SKM-1 (cell line): ENCODE measurements around the gene INPP5A.
"Not testable (repeated sequence)": the region's sequence is repeated elsewhere in the genome, so short reads cannot be mapped to it uniquely, and the experiment has no call there.

Experiments
- DNase-seq: peaks from one replicate; lab custom pipeline; 2025; ENCODE audit not compliant: unreplicated experiment; lab: John Stamatoyannopoulos, UW

Gene INPP5A

DNA sequence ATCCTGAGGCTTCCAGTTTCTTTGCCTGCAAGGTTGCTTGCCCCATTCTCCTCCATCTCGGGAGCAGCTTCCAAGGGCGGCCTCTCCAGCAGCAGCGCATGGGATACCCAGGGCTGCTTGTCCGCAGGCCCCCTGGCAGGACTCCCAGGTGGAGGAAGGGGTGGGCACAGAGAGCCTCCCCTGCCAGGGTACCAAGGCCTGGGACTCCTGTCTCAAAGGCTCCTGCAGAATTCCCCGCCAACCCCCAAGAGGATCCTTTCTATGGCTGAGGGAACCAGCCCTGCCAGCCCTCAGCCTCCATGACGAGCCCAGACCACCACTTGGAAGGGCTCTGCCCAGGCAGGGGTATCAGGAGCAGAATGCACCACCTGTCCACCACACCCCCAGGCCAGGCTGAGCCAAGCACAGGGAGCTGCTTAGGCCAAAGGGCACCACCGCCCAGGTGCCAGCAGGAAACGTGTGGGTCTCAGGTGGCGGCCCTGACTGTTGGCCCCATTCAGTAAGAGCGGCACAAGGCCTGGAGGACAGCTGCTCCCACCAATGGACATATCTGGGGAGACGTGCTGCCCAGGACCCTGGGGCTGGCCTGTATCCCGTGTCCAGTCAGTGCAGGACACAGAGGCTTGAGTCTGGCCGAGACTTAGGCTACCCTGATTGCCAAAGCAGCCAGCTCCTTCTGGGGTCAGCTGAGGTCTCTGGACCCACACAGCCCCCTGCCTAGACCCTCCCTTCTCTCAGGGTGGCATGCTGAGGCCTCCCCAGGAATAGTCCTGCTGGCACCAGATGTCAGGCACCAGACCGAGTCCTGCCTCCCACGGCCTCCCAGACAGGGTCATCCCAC is 33.8 kb upstream of the INPP5A start:
- no peak for DNase-seq

DNA sequence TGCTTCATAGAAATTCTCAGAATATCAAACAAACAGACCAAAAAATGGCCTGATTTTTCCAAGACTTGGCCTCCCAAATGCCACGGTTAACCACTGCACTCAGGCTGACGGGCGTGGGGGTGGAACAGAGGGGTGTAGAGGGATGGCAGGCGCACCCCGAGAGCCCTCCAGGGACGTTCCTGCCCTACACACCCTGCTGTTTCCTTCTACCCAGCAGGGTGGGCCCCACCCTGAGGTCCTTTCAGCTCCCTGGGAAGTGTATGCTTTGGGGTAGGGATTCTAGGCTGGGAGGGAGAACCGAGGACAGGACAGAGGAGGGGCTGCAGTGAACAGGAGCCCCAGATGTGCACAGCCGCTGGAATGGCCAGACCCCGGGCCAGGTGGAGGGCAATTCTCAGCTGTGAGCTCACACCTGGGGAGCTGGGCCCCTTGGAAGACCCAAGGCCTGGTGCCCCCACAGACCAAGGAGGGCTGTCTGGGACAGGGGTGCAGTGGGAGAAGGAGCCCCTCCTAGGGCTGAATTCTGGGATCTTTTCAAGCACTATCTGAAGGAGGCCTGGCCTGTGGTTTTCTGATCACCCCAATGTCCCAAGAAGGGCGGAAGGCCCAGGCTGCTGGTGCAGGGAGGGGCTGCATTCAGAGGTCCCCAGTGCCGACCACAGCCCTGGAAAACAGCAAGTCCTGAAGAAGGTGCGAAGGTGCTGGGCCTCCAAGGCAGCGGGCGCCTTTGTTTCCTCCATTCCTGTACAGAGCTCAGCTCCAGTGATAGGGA is 32.9 kb upstream of the INPP5A start:
- no peak for DNase-seq

DNA sequence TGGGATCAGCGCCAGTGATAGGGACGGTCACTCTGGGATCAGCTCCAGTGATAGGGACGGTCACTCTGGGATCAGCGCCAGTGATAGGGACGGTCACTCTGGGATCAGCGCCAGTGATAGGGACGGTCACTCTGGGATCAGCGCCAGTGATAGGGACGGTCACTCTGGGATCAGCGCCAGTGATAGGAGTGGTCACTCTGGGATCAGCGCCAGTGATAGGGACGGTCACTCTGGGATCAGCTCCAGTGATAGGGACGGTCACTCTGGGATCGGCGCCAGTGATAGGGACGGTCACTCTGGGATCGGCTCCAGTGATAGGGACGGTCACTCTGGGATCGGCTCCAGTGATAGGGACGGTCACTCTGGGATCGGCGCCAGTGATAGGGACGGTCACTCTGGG is 32.0 kb upstream of the INPP5A start:
- DNase-seq: not testable (repeated sequence)

DNA sequence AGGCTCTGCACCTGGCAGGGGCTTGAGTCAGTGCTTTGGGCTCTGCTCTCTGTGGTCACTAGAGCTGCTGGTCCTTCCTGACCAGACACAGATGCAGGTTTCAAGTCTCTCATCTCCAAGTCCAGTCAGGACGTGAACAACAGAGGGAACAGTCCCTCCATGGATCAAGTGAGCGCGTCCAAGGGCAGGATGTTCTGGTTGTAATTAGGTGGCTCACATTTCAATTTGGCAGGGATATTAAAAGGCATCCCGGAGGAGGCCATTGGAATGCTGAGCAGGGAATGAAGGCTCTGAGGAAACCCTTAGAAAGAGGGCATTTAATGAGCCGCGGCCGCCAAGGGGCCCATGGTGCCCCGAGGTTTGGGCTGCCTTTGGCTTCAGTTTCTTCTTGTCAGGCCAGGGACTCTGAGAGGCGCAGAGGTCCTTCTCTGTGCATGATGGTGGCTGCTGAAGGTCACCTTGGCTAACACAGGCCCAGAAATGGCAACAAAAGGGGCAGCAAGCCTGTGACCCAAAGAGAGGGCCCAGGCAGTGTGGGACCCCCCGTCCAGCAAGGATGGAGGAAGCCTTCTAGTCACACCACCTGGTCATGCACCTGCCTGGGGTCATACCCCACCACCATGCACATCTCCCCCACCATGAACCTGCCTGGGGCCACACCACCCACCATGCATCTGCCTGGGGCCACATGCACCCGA is 30.7 kb upstream of the INPP5A start:
- no peak for DNase-seq

DNA sequence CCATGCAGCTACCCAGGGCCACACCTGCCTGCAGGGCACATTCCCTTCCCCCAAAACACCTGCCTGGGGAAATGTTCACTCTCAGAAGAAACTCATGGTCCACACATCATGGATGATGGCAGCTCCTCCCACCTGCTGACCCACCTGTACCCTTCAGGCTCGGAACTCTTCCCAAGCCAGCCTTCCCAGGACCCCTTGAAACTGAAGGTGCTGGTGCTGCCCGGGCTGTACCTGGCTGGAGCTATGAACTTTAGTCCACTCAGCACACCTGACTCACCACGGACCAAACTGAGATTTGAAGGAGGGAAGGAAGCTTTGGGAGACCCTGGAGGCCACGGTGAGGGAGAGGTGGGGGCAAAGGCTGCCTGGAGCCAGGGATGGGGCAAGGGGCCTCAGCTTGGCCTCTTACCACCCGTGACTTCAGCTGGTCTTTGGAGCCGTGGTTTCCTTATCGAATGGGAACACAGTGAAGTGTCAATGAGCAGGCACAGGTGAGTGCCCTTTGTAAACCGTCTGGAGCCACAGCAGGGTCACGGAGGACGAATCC is 30.1 kb upstream of the INPP5A start:
- no peak for DNase-seq

DNA sequence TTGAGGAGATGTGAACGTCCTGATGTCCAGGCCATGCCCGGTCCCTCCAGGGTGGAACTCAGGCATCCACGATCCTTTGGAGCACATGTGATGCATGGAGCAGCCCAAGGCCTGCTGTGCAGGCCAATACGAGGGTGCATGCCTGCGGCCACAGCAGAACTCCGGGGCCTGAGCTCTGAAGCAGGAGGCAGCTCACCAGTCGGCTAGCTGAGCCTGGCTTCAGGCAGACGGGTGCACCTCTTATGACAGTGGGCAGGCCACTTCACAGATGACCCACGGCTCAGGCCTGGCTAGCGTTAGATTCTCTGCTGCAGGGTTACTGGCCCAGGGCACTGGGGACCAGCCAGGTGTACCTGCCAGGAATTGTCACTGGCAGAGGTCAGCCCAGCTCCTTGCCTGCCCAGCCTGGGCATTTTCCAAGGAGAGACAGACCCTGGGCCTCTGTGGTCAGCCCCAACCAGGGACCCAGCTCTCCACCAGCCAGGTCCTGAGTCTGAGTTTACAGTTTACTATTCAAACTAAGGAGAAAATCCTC is 29.6 kb upstream of the INPP5A start:
- no peak for DNase-seq

DNA sequence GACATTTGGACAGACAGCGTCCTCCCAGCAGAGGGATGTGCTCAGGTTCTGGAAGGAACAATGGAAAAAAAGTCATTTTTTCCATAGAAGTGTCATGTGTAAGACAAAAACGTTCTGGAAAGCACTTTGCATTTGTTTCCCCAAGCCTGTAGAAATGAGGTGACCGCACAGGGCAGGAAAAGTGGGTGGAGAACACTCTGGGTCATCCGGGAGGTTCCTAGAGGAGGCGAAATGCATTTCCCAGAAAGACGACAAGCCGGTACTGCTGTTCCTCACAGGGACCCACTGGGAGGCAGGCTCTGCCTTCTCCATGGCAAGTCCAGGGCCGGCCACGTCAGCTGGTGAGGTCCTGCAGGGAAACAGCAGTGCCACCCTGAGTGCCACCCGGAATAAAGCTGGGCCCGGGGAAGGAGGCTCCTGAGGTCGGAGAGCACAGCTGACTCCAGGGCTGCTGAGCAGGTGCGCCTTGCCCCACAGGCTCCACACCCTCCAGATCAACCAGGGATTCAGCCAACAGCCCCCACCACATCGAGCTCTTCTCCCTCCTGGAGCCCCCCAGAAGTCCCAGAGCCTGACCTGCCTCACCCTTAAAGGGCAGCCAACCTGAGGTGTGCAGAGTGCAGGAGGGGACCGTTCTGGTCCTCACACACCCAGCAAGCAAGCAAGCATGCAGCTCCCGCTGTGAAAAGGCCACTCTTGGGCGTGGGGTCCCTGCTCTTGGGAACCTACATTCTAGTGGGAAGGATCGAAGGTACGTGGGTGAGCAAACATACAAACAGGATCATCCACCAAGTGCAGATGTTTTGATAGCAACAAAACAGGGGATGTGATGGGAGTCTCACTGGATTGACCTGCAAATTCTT is 28.8 kb upstream of the INPP5A start:
- DNase-seq: no peak

DNA sequence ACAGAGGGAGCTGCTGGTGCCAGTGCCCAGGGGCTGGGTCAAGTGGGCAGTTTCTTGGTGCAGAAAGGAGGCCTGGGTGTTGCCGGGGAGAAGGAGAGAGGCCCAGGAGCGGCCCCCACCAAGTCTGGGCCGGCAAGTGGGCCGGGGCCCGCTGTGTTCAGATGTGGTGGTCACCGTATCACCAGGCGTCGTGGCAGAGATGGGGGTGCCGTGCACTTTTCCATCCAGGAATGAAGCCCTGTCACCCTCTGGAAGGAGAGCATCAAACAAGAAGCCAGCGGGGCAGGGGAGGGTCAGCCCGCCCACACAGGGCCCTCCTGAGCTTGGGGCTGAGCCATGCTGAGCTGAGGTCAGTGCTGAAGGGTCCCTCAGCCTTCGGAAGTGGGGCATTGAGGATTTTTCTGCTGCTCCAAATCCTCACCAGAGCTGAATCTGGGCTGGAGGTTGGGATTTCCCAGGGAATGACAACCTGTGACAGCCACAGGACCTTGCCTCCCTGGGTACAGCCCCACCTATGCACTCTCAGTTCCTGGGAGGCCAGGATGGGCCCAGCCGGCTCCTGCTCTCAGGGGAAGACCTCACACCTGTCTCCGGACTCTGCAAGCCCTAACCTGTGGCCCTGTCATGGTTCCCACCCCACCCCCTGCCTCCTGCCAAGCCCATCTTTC is 27.9 kb upstream of the INPP5A start:
- no peak for DNase-seq

DNA sequence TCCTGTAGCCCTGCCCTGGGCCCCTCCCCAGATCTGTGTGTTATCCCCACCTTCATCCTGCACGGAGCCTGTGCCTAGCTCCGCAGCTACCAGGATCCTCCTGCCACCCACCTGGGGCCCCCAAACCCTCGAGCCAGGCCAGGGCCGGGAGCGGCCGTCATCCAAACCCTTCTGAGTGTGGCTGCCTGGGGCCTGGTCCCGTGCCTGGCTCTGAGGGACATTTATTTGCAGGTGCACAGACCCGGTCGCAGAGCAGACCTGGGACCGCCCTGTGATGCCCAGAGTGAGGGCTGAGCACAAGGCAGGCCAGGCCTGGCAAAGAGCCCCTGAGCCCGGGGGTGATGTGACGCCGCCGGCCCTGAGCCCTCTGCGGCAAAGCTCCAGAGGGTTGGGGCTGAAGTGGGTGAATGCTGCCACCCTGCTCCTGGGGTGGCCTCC is 27.4 kb upstream of the INPP5A start:
- DNase-seq: no peak

DNA sequence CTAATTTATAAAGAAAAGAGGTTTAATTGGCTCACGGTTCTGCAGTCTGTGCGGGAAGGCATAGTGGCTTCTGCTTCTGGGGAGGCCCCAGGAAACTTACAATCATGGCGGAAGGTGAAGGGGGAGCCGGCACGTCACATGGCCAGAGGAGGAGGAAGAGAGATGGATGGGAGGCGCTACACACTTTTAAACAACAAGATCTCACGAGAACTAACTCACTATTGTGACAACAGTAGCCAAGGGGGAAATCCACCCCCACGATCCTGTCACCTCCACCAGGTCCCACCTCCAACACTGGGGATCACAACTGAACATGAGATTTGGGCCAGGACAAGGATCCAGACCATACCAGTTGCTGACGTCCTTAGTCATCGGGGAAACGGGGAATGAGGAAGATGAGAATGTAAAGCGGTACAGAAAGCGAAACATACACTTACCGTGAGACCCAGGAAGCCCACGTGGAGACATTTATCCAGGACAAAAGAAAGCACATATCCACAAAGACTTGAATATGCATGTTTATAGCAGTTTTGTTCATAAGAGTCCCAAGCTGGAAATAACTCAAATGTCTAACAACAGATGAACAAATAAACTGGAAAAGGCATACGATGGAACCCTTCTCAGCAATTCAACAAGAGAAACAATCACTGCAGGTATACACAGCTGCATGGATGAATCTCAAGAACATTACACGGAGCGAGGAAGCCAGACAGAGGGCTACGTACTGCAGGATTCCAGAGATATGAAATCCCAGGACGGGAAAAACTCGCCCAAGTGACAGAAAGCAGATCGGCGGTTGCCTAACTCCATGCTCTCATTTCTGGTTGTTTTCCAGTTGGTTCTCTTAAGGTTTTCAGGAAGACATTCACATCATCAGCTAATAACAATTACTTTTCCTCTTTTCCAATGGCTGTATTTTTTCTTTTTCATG is 26.2 kb upstream of the INPP5A start:
- DNase-seq: no peak

DNA sequence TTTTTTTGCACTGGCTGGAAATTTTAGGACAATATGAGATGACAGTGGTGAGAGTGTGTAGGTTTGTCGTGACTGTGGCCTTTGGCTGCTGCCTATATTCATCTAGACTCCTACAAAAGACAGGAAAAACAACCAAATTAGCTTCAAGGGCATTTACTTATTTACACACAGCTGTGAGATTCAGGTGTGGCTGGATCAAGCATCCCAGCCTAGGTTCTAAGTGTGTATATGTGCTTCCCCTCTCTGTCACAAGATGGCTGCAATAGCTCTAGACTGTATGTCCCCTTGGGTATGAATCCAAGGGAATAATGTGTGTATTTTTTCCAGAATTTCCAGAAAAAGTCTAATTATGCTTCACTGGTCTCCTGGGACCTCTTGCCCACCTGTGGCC is 25.5 kb upstream of the INPP5A start:
- DNase-seq: no peak

DNA sequence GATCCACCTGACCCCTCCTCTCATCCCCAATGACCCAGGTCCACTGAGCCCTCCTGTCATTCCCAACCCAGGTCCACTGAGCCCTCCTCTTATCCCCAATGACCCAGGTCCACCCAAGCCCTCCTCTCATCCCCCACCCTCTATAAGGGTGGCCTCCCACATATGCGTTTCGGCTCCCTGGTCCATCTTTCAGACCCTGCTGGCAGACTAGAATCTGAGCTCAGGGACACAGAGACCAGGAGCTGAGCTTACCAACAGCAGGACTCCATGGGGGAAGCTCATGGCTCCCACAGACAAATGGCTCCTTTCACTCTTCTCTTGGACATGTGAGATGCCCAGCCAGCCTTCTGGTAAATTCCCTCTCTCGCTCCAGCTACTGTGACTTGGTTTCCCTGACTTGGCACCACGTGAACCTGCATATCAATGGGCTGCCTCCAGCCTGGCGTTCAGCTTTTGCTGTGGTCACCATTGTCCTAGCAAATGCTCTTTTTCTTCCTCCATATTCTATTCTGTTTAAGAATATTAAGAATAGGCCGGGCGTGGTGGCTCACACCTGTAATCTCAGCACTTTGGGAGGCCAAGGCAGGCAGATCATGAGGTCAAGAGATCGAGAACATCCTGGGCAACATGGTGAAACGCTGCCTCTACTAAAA is 24.8 kb upstream of the INPP5A start:
- DNase-seq: no peak

DNA sequence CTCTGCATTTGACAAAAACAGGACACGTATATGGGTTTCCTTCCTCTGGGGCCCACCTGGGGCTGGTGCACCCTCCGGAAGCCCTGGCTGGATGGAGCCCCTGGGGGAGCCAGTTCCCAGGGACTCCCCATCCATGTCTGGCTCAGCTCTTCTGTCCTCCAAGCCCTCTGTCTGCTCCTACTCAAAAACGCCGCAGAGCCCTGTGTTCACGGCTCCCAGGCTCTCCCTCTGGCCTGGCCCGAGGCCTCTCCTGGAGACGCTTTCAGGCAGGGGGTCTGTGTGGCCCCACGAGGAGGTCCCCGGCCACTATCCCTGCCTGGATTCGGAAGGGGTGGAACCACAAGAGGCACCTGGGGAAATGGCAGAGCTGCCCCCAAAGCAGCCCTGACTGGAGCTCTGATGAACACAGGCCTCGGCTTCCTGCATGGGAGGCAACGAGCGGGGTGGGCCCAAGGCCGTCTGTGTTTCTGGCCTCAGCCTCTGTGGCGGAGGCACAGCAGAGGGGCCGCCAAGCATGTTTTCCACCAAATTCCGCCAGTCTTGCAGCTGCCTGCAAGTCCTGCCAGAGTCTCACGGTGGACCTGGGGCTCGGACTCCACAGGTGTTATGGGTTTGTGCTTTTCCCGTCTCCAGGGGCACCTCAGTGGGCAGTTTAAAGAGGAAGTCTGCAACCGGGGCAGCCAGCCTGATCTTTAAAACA is 22.6 kb upstream of the INPP5A start:
- no peak for DNase-seq

DNA sequence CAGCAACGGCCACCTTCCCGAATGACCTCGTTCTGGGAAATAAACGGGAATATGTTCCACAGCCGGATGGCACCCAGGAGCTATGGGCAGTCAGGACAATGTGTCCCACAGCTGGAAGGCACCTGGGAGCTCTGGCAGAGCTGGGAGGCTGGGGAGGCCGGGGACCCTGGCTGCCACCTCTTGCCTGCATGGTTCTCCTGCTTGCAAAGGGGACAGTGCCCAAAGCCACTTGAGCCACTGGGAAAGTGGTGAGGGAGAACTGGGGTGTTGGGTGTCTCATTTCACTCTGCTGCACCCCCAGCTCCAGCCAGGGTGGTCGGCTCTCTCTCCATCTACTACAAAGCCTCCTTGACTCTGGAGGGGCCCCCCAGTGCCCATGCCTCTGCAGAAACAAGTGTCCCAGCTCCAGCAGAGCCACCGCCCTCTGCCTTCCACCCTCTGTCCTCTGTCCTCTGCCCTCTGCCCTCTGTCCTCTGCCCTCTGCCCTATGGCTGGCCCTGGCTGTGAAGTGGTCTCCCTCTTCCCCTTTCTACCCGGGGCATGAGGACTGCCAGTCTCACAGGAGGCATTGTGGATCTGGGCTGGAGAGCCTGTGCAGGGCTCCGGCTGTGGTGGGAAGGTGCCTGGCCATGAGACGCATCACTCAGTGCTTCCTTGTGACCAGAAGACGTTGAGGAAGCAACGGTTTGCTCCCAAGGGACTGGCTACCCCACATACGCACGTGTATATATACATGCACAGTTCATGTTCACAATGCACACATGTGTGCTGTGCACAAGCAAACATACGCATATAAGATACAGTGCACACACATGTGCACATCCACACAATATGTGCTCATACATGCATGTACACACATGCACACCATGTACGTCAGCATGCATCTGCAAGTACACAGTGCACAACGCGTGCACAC is 21.5 kb upstream of the INPP5A start:
- no peak for DNase-seq

DNA sequence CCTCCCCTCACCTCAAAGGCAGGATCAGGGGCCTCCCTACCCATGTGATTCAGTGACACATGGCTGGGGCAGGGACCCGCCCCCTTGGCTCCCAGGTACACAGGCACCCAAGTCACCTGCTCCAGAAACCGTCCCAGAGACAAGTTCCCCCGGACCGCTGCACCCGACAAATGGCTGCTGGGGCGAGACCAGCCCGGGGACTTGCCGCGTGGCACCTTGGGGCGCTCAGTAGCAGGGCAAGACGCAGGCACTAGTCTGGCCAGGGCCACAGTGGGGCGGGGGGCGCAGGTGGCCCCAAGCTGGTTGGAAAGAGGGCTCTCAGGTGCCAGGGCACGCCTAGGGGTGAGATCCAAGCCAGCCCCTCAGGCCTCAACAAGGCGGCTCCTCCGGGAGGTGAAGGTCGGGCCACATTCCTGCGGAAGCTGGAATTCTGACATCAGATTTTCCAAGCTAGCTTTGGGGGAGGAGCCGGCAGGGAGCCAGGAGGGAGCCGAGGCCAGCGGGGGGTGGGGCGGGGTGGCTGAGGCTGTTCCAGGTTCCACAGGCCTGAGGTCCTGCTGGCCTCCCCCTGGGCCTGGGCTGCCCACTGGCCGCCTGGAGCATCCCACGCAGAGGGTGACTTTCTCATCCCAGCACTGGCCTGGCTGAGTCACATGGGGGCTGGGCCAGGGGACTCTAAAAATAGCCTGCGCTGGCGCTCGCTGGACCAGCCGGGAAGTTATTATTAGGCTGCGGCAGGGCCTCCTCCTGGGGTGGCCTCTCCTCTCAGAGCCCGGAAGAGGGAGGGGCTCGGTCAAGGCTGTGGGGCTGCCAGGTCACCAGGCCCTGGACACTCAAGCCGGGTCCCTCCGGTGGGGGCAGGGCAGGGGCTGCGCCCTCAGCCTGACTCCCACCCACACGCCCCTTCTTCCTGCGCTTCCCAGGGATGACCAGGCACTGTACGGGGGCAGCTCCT is 20.5 kb upstream of the INPP5A start:
- DNase-seq: no peak
